OCI-LY1 (cell line): ENCODE results near the gene FRS3.

Source experiments
- EZH2 ChIP-seq: fragments of 200-600 bp; sonication (generic), shearing (Covaris generic); IDR thresholded peaks from 2 replicates; pipeline ENCODE4 v1.8.0; 2017; ENCODE audit warnings: borderline replicate concordance, mixed run types, mild to moderate bottlenecking, antibody characterized with exemption, low read length, moderate library complexity, mixed read lengths
- TF ChIP-seq, protein P1 (sequence below): fragments of 200-600 bp; sonication (generic), shearing (Covaris generic); IDR thresholded peaks from 2 replicates; pipeline ENCODE4 v1.5.1; 2017; ENCODE audit warnings: mild to moderate bottlenecking, antibody characterized with exemption, low read length, moderate library complexity, mixed read lengths

DNA sequence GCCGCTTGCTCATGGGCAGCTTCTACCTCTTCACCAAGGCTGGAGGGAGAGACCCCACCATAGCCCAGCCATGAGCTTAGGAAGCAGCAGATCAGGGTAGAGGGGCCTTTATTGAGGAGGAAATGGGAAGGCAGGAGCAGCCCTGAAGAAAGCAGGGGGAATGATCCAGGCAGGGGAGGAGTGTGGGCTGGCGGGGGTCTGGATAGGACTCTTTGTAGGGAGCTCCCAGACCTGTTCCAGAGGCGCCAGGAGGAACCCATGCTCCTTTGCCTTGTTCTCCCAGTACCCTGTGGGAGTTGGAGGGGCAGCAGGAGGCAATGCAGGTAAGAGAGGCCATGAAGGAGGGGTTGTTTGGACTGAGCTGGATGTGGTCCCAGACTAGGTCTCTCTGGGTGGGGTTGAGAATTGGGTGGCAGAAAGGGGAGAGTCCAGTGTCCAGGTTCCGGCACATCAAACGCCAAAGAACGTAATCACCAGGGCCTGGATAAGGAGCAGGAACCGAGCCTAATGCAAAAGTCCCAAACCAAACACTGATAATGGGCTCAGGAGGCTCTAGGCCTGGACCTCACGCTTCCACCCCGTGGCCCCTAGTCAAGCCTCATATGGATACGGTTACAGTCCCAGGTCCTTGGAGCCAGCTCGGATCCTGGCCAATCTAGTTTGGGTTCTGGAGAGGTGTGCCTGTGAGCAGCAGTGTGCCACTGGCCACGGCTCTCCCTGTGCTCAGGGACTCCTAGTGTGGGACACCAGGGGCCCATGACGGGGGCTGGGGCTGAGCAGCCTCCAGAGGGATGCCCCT lies 20.4 kb downstream of the FRS3 start:
- TF ChIP-seq, protein P1, sequence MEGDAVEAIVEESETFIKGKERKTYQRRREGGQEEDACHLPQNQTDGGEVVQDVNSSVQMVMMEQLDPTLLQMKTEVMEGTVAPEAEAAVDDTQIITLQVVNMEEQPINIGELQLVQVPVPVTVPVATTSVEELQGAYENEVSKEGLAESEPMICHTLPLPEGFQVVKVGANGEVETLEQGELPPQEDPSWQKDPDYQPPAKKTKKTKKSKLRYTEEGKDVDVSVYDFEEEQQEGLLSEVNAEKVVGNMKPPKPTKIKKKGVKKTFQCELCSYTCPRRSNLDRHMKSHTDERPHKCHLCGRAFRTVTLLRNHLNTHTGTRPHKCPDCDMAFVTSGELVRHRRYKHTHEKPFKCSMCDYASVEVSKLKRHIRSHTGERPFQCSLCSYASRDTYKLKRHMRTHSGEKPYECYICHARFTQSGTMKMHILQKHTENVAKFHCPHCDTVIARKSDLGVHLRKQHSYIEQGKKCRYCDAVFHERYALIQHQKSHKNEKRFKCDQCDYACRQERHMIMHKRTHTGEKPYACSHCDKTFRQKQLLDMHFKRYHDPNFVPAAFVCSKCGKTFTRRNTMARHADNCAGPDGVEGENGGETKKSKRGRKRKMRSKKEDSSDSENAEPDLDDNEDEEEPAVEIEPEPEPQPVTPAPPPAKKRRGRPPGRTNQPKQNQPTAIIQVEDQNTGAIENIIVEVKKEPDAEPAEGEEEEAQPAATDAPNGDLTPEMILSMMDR: no peak
- TF ChIP-seq EZH2: no peak
